H1 (cell line): ENCODE results near the gene DAB2IP. TPM values are rescaled to one million over a fixed set of nuclear protein-coding genes. Genes with fewer than 3 reads are reported as not detected.
A peak's percentile ranks its signal among the peaks of the same experiment; 100 is the strongest.

ENCODE experiments used
- CTCF ChIA-PET: fragments of 300-600 bp; sonication (Branson Sonifier 250); formaldehyde crosslinking; loops from one replicate; lab custom pipeline; 2021; ENCODE audit not compliant: partially characterized antibody; lab: Charles Lee
- POLR2A ChIA-PET: fragments of 300-600 bp; sonication (Branson Sonifier 250); formaldehyde crosslinking; loops from one replicate; lab custom pipeline; 2021; ENCODE audit warnings: inconsistent platforms; ENCODE audit not compliant: partially characterized antibody; lab: Charles Lee
- DNase-seq, 2 experiments: peaks; one replicate each; pipeline versions ENCODE4 v3.0.0 to v3.0.0-alpha.2; 2010 to 2022; ENCODE audit warnings: low spot score in 2 of 2, low read depth in 1 of 2, mixed read lengths in 1 of 2
- FAIRE-seq: peaks from 2 replicates; lab custom pipeline; 2011; peaks lifted over from hg19 to GRCh38; lab: Jason Lieb, UNC
- H2AFZ ChIP-seq: 2 replicates; pipeline ENCODE4 v1.8.1; 2012; ENCODE audit warnings: low read length, inconsistent platforms
- H2AK5ac ChIP-seq: 2 replicates; pipeline ENCODE4 v1.6.1; 2013; ENCODE audit warnings: low read depth, low read length
- H2BK120ac ChIP-seq: replicated peaks from 2 replicates; pipeline ENCODE3; 2013; ENCODE audit warnings: low read depth, low read length, inconsistent platforms
- H2BK12ac ChIP-seq: 2 replicates; pipeline ENCODE4 v1.6.1; 2013; ENCODE audit warnings: low read depth, low read length
- H2BK15ac ChIP-seq: 2 replicates; pipeline ENCODE4 v1.6.1; 2013; ENCODE audit warnings: low read length
- H2BK20ac ChIP-seq: 2 replicates; pipeline ENCODE4 v1.6.1; 2013; ENCODE audit warnings: low read length
- H2BK5ac ChIP-seq: 2 replicates; pipeline ENCODE4 v1.6.1; 2013; ENCODE audit warnings: low read depth, low read length
- H3K14ac ChIP-seq: 2 replicates; pipeline ENCODE4 v1.6.1; 2013; ENCODE audit warnings: inconsistent platforms; ENCODE audit not compliant: insufficient read length
- H3K18ac ChIP-seq: 2 replicates; pipeline ENCODE4 v1.6.1; 2013; ENCODE audit warnings: low read length; ENCODE audit errors: extremely low read depth
- H3K23ac ChIP-seq: 2 replicates; pipeline ENCODE4 v1.6.1; 2013; ENCODE audit warnings: inconsistent platforms; ENCODE audit not compliant: insufficient read length
- H3K23me2 ChIP-seq: 2 replicates; pipeline ENCODE4 v1.6.1; 2013; ENCODE audit warnings: low read depth, low read length
- H3K27ac ChIP-seq: 2 replicates; pipeline ENCODE4 v1.6.1; 2011; ENCODE audit warnings: low read depth, low read length, inconsistent platforms
- H3K27me3 ChIP-seq, 4 experiments: replicated peaks in 1 of 4; 1 replicate in 1 of 4; 2 replicates in 3 of 4; pipeline versions ENCODE4 v1.6.1 to v1.8.1; 2011 to 2013; ENCODE audit warnings: low read length in 3 of 4, mild to moderate bottlenecking in 3 of 4, inconsistent platforms in 2 of 4, mixed read lengths in 2 of 4, moderate library complexity in 1 of 4; ENCODE audit not compliant: control insufficient read depth in 3 of 4, insufficient read depth in 3 of 4; ENCODE audit errors: extremely low read depth in 1 of 4
- H3K36me3 ChIP-seq, 4 experiments: 2 replicates each; pipeline versions ENCODE4 v1.6.1 to v1.8.1; 2011 to 2013; ENCODE audit warnings: mild to moderate bottlenecking in 4 of 4, low read length in 3 of 4, moderate library complexity in 2 of 4, control low read depth in 1 of 4, inconsistent platforms in 1 of 4; ENCODE audit not compliant: insufficient read depth in 4 of 4, control insufficient read depth in 2 of 4
- H3K4ac ChIP-seq: replicated peaks from 2 replicates; pipeline ENCODE3; 2013; ENCODE audit warnings: low read length, low read depth, mixed read lengths, inconsistent platforms; ENCODE audit not compliant: insufficient read length
- H3K4me1 ChIP-seq, 4 experiments: replicated peaks in 1 of 4; 1 replicate in 1 of 4; 2 replicates in 3 of 4; pipeline versions ENCODE4 v1.6.1 to v1.8.1; 2011 to 2013; ENCODE audit warnings: low read length in 3 of 4, inconsistent platforms in 2 of 4, mixed read lengths in 1 of 4; ENCODE audit not compliant: insufficient read depth in 4 of 4, control insufficient read depth in 3 of 4
- H3K4me2 ChIP-seq, 2 experiments: 2 replicates each; pipeline versions ENCODE4 v1.6.1 to v1.8.1; 2011 to 2013; ENCODE audit warnings: low read depth in 2 of 2, low read length in 2 of 2, control low read depth in 1 of 2, inconsistent platforms in 1 of 2, mild to moderate bottlenecking in 1 of 2; ENCODE audit not compliant: insufficient read depth in 1 of 2
- H3K4me3 ChIP-seq, 4 experiments: fragments of 200-600, 300-600 bp in 1 of 4; sonication (generic), shearing (Covaris generic), sonication (Bioruptor Twin) in 1 of 4; 2 replicates each; pipeline versions ENCODE4 v1.5.1 to v1.8.1; 2011 to 2016; ENCODE audit warnings: low read length in 4 of 4, low read depth in 3 of 4, control low read depth in 2 of 4, inconsistent platforms in 2 of 4, mild to moderate bottlenecking in 2 of 4, mixed read lengths in 1 of 4, moderate library complexity in 1 of 4; ENCODE audit not compliant: insufficient read depth in 2 of 4; ENCODE audit errors: extremely low read depth in 1 of 4
- H3K56ac ChIP-seq: replicated peaks from 2 replicates; pipeline ENCODE3; 2013; ENCODE audit warnings: low read depth, mild to moderate bottlenecking, mixed read lengths, low read length, inconsistent platforms; ENCODE audit not compliant: insufficient read length
- H3K79me1 ChIP-seq: 2 replicates; pipeline ENCODE4 v1.6.1; 2013; ENCODE audit warnings: low read depth, low read length, control low read depth
- H3K79me2 ChIP-seq, 2 experiments: 2 replicates each; pipeline versions ENCODE4 v1.6.1 to v1.8.1; 2012 to 2013; ENCODE audit warnings: low read length in 2 of 2, mild to moderate bottlenecking in 2 of 2, inconsistent platforms in 1 of 2; ENCODE audit not compliant: insufficient read depth in 2 of 2, control insufficient read depth in 1 of 2
- H3K9ac ChIP-seq, 4 experiments: replicated peaks in 1 of 4; 1 replicate in 1 of 4; 2 replicates in 3 of 4; pipeline versions ENCODE4 v1.6.1 to v1.8.1; 2011 to 2013; ENCODE audit warnings: low read depth in 3 of 4, low read length in 3 of 4, control low read depth in 2 of 4, mild to moderate bottlenecking in 2 of 4, moderate library complexity in 2 of 4, inconsistent platforms in 1 of 4; ENCODE audit errors: extremely low read depth in 1 of 4
- H3K9me3 ChIP-seq, 2 experiments: 2 replicates each; pipeline versions ENCODE4 v1.6.1 to v1.8.1; 2012 to 2013; ENCODE audit warnings: mild to moderate bottlenecking in 2 of 2, moderate library complexity in 2 of 2, control low read depth in 1 of 2, inconsistent platforms in 1 of 2, low read depth in 1 of 2, low read length in 1 of 2, mixed read lengths in 1 of 2; ENCODE audit not compliant: insufficient read depth in 2 of 2
- H4K20me1 ChIP-seq, 2 experiments: replicated peaks in 1 of 2; 2 replicates each; pipeline versions ENCODE3 to v1.8.1; 2011 to 2013; ENCODE audit warnings: inconsistent platforms in 2 of 2, low read length in 2 of 2, mild to moderate bottlenecking in 1 of 2; ENCODE audit not compliant: insufficient read depth in 2 of 2, control insufficient read depth in 1 of 2
- H4K5ac ChIP-seq: 2 replicates; pipeline ENCODE4 v1.6.1; 2013; ENCODE audit warnings: low read length, low read depth, mixed read lengths, inconsistent platforms; ENCODE audit not compliant: insufficient read length
- H4K8ac ChIP-seq: 2 replicates; pipeline ENCODE4 v1.8.0; 2013; ENCODE audit warnings: mild to moderate bottlenecking, moderate library complexity, low read length, inconsistent platforms; ENCODE audit not compliant: insufficient read depth; ENCODE audit errors: extremely low read depth
- H4K91ac ChIP-seq: replicated peaks from 2 replicates; pipeline ENCODE3; 2013; ENCODE audit warnings: low read length, mixed read lengths, inconsistent platforms; ENCODE audit not compliant: insufficient read length
- CREB1 ChIP-seq: IDR thresholded peaks from 2 replicates; pipeline ENCODE4 v1.6.1; 2012; ENCODE audit warnings: inconsistent platforms
- E2F6 ChIP-seq: IDR thresholded peaks from 2 replicates; pipeline ENCODE4 v1.6.1; 2012; ENCODE audit warnings: inconsistent platforms
- EZH2 ChIP-seq: fragments of 200-600 bp; sonication (generic); IDR thresholded peaks from 2 replicates; pipeline ENCODE4 v1.7.1; 2012; ENCODE audit warnings: low read depth, mild to moderate bottlenecking, moderate library complexity, low read length, inconsistent platforms; ENCODE audit not compliant: severe bottlenecking
- RFX5 ChIP-seq: IDR thresholded peaks from 2 replicates; pipeline ENCODE4 v1.6.1; 2011; ENCODE audit warnings: low read depth, low read length, improper control_type of control experiment, borderline replicate concordance
- RNF2 ChIP-seq: fragments of 200-900, 300-1000 bp; sonication (generic); IDR thresholded peaks from 2 replicates; pipeline ENCODE4 v1.7.1; 2016; ENCODE audit warnings: borderline replicate concordance, low read depth, mild to moderate bottlenecking, antibody characterized with exemption, low read length; ENCODE audit not compliant: poor library complexity, severe bottlenecking; ENCODE audit errors: missing control alignments
- SP4 ChIP-seq: IDR thresholded peaks from 2 replicates; pipeline ENCODE4 v1.6.1; 2012; ENCODE audit warnings: low read length, inconsistent platforms
- SRF ChIP-seq: IDR thresholded peaks from 2 replicates; pipeline ENCODE4 v1.6.1; 2011; ENCODE audit warnings: mild to moderate bottlenecking, low read depth, low read length, moderate library complexity
- YY1 ChIP-seq: IDR thresholded peaks from 2 replicates; pipeline ENCODE4 v1.6.1; 2011; ENCODE audit warnings: low read depth, mild to moderate bottlenecking, low read length
- ZNF274 ChIP-seq: IDR thresholded peaks from 2 replicates; pipeline ENCODE4 v1.7.0; 2012; ENCODE audit warnings: low read length, borderline replicate concordance; ENCODE audit errors: extremely low read depth
- WGBS, 2 experiments: shearing (Covaris generic) in 1 of 2; methylation state at CpG; one replicate each; pipeline versions ENCODE4 v1.1.6 to v1.1.7; 2013 to 2015; ENCODE audit warnings: low lambda C conversion rate in 2 of 2, mixed read lengths in 2 of 2, inconsistent platforms in 1 of 2, low coverage in 1 of 2, missing lambda C conversion rate in 1 of 2; ENCODE audit not compliant: insufficient replicate concordance in 2 of 2, insufficient coverage in 1 of 2, insufficient read length in 1 of 2; ENCODE audit errors: extremely low coverage in 1 of 2, missing lambda C conversion rate in 1 of 2; 5-methylcytosine and 5-hydroxymethylcytosine counted together
- polyA plus RNA-seq, 7 experiments: library from polyadenylated mRNA; depleted of rRNA in 3 of 7; stranded (reverse) in 5 of 7; unstranded in 2 of 7; fragments of >200 nt in 5 of 7; fragments of 200-250 nt in 2 of 7; gene quantifications; 1 replicate in 5 of 7; 2 replicates in 1 of 7; 4 replicates in 1 of 7; pipeline versions ENCODE4 v1.2.1 to v1.2.3, GENCODE V29; 2011 to 2013; ENCODE audit warnings: missing spikeins in 2 of 7, mixed read lengths in 2 of 7
- total RNA-seq: library from RNA; stranded (reverse); fragmentation: NEBNext Ultra II Directional; extraction: Animal tissue kit (Norgen Biotek cat#: 25700); gene quantifications from 2 replicates; pipeline ENCODE4 v1.2.1, GENCODE V29; 2021

Gene DAB2IP
- total and polyA plus RNA-seq, 2 of the 8 experiments (the other 6 are each of a cell fraction or from before 2014, with no cell fraction given): 19.7 to 39.5 TPM

- no peak overlapping the region for H3K4me2 ChIP-seq
- DNase-seq (peak in 1 of 2 experiments; percentile 28), FAIRE-seq (no peak)
- no peak overlapping the region for H3K4ac ChIP-seq
- H3K27ac ChIP-seq: no peak overlapping the region
- no peaks in the 10 kb centered on the region; the same call in 1 of the 2 replicates for H3K23me2 ChIP-seq
- peaks cover 6 to 15% (median 10%) of the 10 kb centered on the region in 4 experiments for H3K4me1 ChIP-seq
- H2BK12ac ChIP-seq: no peak overlapping the region
- no peaks in the 10 kb centered on the region for H3K9me3 ChIP-seq
- no peak overlapping the region for H2BK5ac ChIP-seq
- H4K91ac ChIP-seq: no peak overlapping the region
- no peak overlapping the region for H3K18ac ChIP-seq
- H3K79me2 ChIP-seq: no peaks in the 10 kb centered on the region
- H3K79me1 ChIP-seq: no peaks in the 10 kb centered on the region
- no peak overlapping the region for H2AK5ac ChIP-seq
- H2BK120ac ChIP-seq: no peak overlapping the region
- H3K36me3 ChIP-seq: no peaks in the 10 kb centered on the region
- H3K14ac ChIP-seq: no peak overlapping the region
- H3K9ac ChIP-seq: no peak overlapping the region
- no peak overlapping the region for H4K5ac ChIP-seq
- CTCF ChIA-PET: interaction anchor here (0.9 to 2.5 kb wide), 15 partner anchors 9 to 166 kb away, joined by 3 to 9 read pairs (median 4); no protein-coding TSS in a partner anchor
- POLR2A ChIA-PET: interaction anchor here (1.3 kb wide), 1 partner anchor 10 kb away, joined by 4 read pairs; no protein-coding TSS in a partner anchor
- H2AFZ ChIP-seq: no peak overlapping the region
- no peaks in the 10 kb centered on the region for H3K27me3 ChIP-seq
- H4K20me1 ChIP-seq: no peaks in the 10 kb centered on the region
- H3K23ac ChIP-seq: no peak overlapping the region
- no peak overlapping the region for H2BK15ac ChIP-seq
- H4K8ac ChIP-seq: no peak overlapping the region
- H2BK20ac ChIP-seq: no peak overlapping the region
- WGBS, 2 experiments: 93% methylated on average over 13 of the region's 13 CpGs; no CpG with 5 or more reads in 1 of the 2 experiments
- H3K4me3 ChIP-seq: no peak overlapping the region
- no peak overlapping the region for H3K56ac ChIP-seq
- TF ChIP-seq EZH2: no peak
- no peak for TF ChIP-seq E2F6
- TF ChIP-seq CREB1: no peak
- TF ChIP-seq ZNF274: no peak
- no peak for TF ChIP-seq YY1
- no peak for TF ChIP-seq RFX5
- no peak for TF ChIP-seq RNF2
- no peak for TF ChIP-seq SRF
- TF ChIP-seq SP4: no peak
Observed at GRCh38 chr9:121823451-121824169, 172.2 kb downstream of the DAB2IP start.
